Measurements from ENCODE around the gene THUMPD3.

The THUMPD3 gene

GRCh38 chr3:9422712-9423424 lies 60.0 kb downstream of the THUMPD3 start:
- DNase-seq = no peak

- DNase-seq = no peak
These were observed 65.6 kb downstream of the THUMPD3 start for GRCh38 chr3:9428411-9428810.

- DNase-seq = no peak
These were observed 67.9 kb downstream of the THUMPD3 start for GRCh38 chr3:9430733-9431132.

- no peak for DNase-seq
These were observed 71.0 kb downstream of the THUMPD3 start for GRCh38 chr3:9433627-9434521.

- no peak for DNase-seq
These were observed 72.5 kb downstream of the THUMPD3 start for GRCh38 chr3:9435316-9435715.

All from CD4-positive, alpha-beta T cell treated with Interleukin-15 for 1 hour (primary cell).